Adrenal gland (tissue), 12 donors: Measurements from ENCODE around the gene SLC2A9. TPM values are rescaled to one million over a fixed set of nuclear protein-coding genes. Genes with fewer than 3 reads are reported as not detected.

Source experiments
- DNase-seq, 7 donors: peaks; one replicate each; pipeline ENCODE4 v3.0.0-alpha.2; 2019 to 2020
- H3K27ac ChIP-seq, 5 donors: fragments of 200-600 bp; sonication (generic) in 4 of 5; 1 replicate in 3 of 5; 2 replicates in 2 of 5; pipeline versions ENCODE4 v1.5.1 to v1.8.0; 2016 to 2020; ENCODE audit warnings: mild to moderate bottlenecking in 1 of 5
- H3K27me3 ChIP-seq: fragments of 200-600 bp; 2 replicates; pipeline ENCODE4 v1.8.0; 2021
- H3K36me3 ChIP-seq, 2 donors: fragments of 200-600 bp; replicated peaks in 1 of 2; 1 replicate in 1 of 2; 2 replicates in 1 of 2; pipeline versions ENCODE4 v1.5.1 to v1.8.0; 2018 to 2022
- H3K4me1 ChIP-seq, 2 donors: fragments of 200-600 bp; replicated peaks in 1 of 2; 1 replicate in 1 of 2; 2 replicates in 1 of 2; pipeline versions ENCODE4 v1.5.1 to v1.8.0; 2018 to 2021
- H3K4me3 ChIP-seq, 4 donors: fragments of 200-600 bp; sonication (generic) in 3 of 4; one replicate each; pipeline ENCODE4 v1.5.1; 2016 to 2018
- H3K9me3 ChIP-seq, 3 donors: fragments of 200-600 bp; sonication (generic) in 1 of 3; replicated peaks in 1 of 3; 1 replicate in 2 of 3; 2 replicates in 1 of 3; pipeline versions ENCODE4 v1.5.1 to v1.8.0; 2016 to 2021
- POLR2A ChIP-seq, 2 donors: fragments of 450-650 bp; IDR thresholded peaks; one replicate each; pipeline ENCODE4 v1.6.1; 2017; ENCODE audit warnings: antibody characterized with exemption in 2 of 2, mild to moderate bottlenecking in 2 of 2, moderate library complexity in 1 of 2
- WGBS, 4 donors: extraction: QIAGEN DNeasy Blood & Tissue Kit in 2 of 4; methylation state at CpG; one replicate each; pipeline versions ENCODE4 v1.1.5 to v1.1.7; 2013 to 2017; 5-methylcytosine and 5-hydroxymethylcytosine counted together
- intact Hi-C, 2 donors: fragments of 100-400 bp; cut with DNase I; formaldehyde crosslinking; loops; one replicate each; pipeline versions ENCODE4 v1.14.1 to v1.15.0; 2022 to 2023
- polyA plus RNA-seq, 3 donors: library from polyadenylated mRNA; stranded (reverse); fragments of 200-250 nt in 2 of 3; fragments of 350-450 nt in 1 of 3; fragmentation: Illumina TruSeq in 1 of 3; extraction: RNeasy Lipid Tissue Mini Kit (QIAGEN cat#74804) in 1 of 3; gene quantifications; one replicate each; pipeline ENCODE4 v1.2.3, GENCODE V29; 2013 to 2014
- total RNA-seq, 9 donors: library from RNA; depleted of rRNA in 4 of 9; stranded (reverse); fragments of >200 nt in 4 of 9; fragments of 120-200 nt in 1 of 9; fragmentation: NEBNext Ultra II Directional in 1 of 9; extraction: Animal tissue kit (Norgen Biotek cat#: 25700) in 1 of 9; gene quantifications; one replicate each; pipeline versions ENCODE4 v1.1.0 to v1.2.4, GENCODE V29; 2013 to 2023
- TF ChIP-seq, protein P1 (sequence below), 6 experiments: fragments of 450-650 bp in 4 of 6; fragments of 200-600 bp in 2 of 6; sonication (generic) in 1 of 6; IDR thresholded peaks; 1 replicate in 5 of 6; 2 replicates in 1 of 6; pipeline versions ENCODE4 v1.5.1 to v1.8.0; 2016 to 2021; ENCODE audit warnings: antibody characterized with exemption in 6 of 6, mild to moderate bottlenecking in 2 of 6, moderate library complexity in 1 of 6
- donor health status: healthy with polysubstance abuse.
- donor health status: Bipolar disorder and iron deficiency.
- donor health status: DM: yes; HTN: yes; CAD: no.
- donor health status: DM: no; HTN: no; CAD: no.
- donor health status: DM: no; HTN: no; CAD: no.
- donor health status: DM: yes; HTN: yes; CAD: no.

SLC2A9 gene
- total and polyA plus RNA-seq, 12 donors = 1.8 to 16.6 (median 8.5) TPM

DNA sequence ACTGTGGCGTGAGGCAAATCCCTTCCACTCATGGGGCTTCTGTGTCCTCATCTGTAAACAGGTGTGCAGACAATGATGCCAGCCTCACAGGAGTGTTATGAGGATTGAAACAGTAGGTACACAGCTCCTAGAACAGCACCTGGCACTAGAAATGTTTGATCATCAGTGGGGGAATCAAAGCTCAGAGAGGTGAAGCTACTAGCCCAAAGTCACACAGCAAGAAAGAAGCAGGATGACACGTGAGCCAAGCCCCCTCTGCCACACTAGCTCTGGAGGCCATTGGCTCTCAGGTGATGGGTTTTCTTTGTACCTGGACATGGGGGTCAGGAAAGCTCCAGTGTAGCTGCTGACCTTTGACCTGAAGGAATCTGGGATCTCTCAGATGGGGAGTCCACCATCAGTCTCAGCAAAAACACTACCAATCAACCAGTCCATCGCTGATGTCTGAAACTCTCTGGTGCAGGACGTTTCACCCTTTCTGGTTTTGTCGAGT is 13.4 kb upstream of the SLC2A9 start:
- WGBS, 4 donors = 86 to 91% (median 88%) methylated on average over 5 of the region's 5 CpGs
- Histone ChIP-seq H3K4me1 (peaks cover 14 to 25% of the 10 kb centered on the region in 2 donors), H3K36me3 (no peaks in the 10 kb centered on the region), H3K27me3 (no peaks in the 10 kb centered on the region), H3K9me3 (no peaks in the 10 kb centered on the region), H3K4me3 (no peak overlapping the region), H3K27ac (peak overlapping the region in 1 of 5 donors; percentile 21)
- no peak for DNase-seq
- no peak for TF ChIP-seq POLR2A (IDR thresholded peaks at IDR 0.05)
- TF ChIP-seq, protein P1, sequence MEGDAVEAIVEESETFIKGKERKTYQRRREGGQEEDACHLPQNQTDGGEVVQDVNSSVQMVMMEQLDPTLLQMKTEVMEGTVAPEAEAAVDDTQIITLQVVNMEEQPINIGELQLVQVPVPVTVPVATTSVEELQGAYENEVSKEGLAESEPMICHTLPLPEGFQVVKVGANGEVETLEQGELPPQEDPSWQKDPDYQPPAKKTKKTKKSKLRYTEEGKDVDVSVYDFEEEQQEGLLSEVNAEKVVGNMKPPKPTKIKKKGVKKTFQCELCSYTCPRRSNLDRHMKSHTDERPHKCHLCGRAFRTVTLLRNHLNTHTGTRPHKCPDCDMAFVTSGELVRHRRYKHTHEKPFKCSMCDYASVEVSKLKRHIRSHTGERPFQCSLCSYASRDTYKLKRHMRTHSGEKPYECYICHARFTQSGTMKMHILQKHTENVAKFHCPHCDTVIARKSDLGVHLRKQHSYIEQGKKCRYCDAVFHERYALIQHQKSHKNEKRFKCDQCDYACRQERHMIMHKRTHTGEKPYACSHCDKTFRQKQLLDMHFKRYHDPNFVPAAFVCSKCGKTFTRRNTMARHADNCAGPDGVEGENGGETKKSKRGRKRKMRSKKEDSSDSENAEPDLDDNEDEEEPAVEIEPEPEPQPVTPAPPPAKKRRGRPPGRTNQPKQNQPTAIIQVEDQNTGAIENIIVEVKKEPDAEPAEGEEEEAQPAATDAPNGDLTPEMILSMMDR (IDR thresholded peaks at IDR 0.05) = no peak
- intact Hi-C loops = loop anchor here in 1 of 2 donors (5.0 kb wide), 1 partner anchor 1493 kb away; no protein-coding TSS in a partner anchor

DNA sequence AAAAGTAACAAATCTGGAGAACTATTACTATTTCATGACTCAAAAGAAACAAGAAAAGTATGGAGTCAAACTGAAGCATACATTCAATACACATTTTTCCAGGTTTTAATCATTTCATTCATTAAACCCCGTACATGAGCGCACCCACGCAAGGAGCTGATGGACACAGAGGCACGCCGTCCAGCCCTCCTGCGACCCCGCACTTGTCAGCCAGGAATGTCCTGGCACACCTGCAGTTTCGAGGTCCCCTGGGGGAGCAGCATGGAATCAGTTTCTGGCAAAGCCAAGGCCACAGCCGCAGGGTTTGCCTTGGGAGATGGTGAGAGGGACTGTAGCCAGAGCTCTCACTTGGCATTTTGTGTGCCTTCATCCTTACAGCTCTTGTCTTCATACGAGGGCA is 12.8 kb upstream of the SLC2A9 start:
- WGBS, 4 donors = 60 to 80% (median 69%) methylated on average over 8 to 10 of the region's 10 CpGs
- intact Hi-C loops = no loop called here
- Histone ChIP-seq H3K4me3 (no peak overlapping the region), H3K9me3 (no peaks in the 10 kb centered on the region), H3K4me1 (peaks cover 14 to 25% of the 10 kb centered on the region in 2 donors), H3K27ac (peak overlapping the region in 3 of 5 donors; percentile 14 to 75 (median 21)), H3K27me3 (no peaks in the 10 kb centered on the region), H3K36me3 (no peaks in the 10 kb centered on the region)
- TF ChIP-seq, protein P1 (IDR thresholded peaks at IDR 0.05) = no peak
- TF ChIP-seq POLR2A (IDR thresholded peaks at IDR 0.05) = no peak
- no peak for DNase-seq

DNA sequence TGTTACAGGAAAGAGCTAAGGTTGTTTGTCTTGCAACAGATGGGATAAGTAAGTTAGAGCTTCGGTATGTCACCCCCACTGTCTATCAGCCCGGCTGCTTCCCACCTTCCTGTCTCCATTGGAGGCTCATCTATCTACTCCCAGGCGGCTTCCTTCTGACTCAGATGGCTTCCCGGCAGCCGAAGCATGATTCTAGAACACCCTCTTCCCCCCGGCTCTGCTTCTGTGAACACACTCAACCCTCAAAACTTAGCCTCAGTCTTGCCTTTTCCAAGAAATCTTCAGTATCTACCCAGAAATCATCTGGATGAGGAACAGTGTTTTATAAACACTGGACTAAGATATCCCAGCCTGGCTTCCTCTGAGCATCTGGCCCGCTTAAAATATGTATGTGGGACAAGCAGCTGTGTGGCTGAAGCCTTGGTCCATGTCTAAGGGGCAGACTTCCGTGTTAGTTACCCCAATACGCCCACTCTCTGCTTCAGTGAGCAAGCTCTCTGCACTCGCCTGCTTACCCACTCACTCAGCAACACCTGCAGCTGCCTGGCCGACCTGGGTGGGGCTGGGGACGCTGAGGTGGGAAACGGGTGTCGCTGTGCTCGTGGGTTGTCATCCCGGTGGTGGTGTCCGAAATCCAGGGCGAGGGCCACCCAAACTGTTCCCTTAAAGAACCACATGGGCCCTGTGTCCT is 12.0 kb upstream of the SLC2A9 start:
- peaks cover 16 to 31% of the 10 kb centered on the region in 2 donors for H3K4me1 ChIP-seq
- H3K27ac ChIP-seq = peak overlapping the region in 4 of 5 donors; percentile 14 to 86 (median 45)

DNA sequence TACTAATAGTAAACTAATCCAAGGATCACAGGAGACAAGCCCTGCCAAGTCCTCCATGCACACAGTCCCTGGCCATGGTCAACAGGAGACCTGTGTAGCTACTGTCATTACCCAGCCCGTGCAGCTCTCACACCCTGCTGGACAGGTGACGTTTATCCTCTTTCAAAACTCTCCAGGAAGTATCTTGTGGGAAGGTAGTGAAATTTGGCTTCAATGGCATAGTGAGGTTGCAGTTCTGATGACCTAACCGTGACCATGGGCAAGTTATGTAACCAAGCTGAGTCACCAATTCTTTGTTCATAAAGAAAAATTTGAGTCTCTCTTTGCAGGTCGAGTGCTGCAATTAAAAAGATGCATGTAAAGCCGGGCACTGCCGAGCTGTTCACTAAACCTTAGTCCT is 11.3 kb upstream of the SLC2A9 start:
- intact Hi-C loops = no loop called here

More for the DNA sequence above, 12.0 kb upstream of the SLC2A9 start:
- Histone ChIP-seq H3K27me3 (no peaks in the 10 kb centered on the region), H3K9me3 (no peaks in the 10 kb centered on the region), H3K36me3 (no peaks in the 10 kb centered on the region), H3K4me3 (no peak overlapping the region)
- WGBS, 4 donors = 61 to 74% (median 69%) methylated on average over 16 to 18 of the region's 18 CpGs
- DNase-seq = peak in 5 of 7 donors; percentile 46 to 70 (median 62)
- intact Hi-C loops = no loop called here
- no peak for TF ChIP-seq POLR2A (IDR thresholded peaks at IDR 0.05)
- TF ChIP-seq, protein P1 (IDR thresholded peaks at IDR 0.05) = no peak

More for the DNA sequence above, 11.3 kb upstream of the SLC2A9 start:
- H3K36me3 ChIP-seq = no peaks in the 10 kb centered on the region
- H3K4me3 ChIP-seq = no peak overlapping the region
- no peaks in the 10 kb centered on the region for H3K9me3 ChIP-seq
- H3K27ac ChIP-seq = peak overlapping the region in 4 of 5 donors; percentile 14 to 86 (median 45)
- peak; percentile 50 to 79 (median 62) for DNase-seq
- H3K4me1 ChIP-seq = peaks cover 16 to 31% of the 10 kb centered on the region in 2 donors
- 15 to 42% (median 28%) methylated on average over 6 of the region's 6 CpGs for WGBS, 4 donors
- H3K27me3 ChIP-seq = no peaks in the 10 kb centered on the region
- peak in 1 of 2 donors; percentile 11 for TF ChIP-seq POLR2A (IDR thresholded peaks at IDR 0.05)
- TF ChIP-seq, protein P1 (IDR thresholded peaks at IDR 0.05) = no peak
